Mammary epithelial cell (primary cell): Measurements from ENCODE around the gene P4HB.

Source experiments
- EZH2 ChIP-seq: IDR thresholded peaks from 2 replicates; pipeline ENCODE4 v1.6.1; 2012; ENCODE audit warnings: low read length, inconsistent platforms, borderline replicate concordance
- TF ChIP-seq, protein P1 (sequence below), 2 donors: IDR thresholded peaks in 1 of 2; conservative IDR thresholded peaks in 1 of 2; 2 replicates each; pipeline ENCODE4 v1.5.1; 2011 to 2012; ENCODE audit warnings: inconsistent platforms in 2 of 2, low read length in 2 of 2, mild to moderate bottlenecking in 2 of 2, control low read depth in 1 of 2, low read depth in 1 of 2; ENCODE audit not compliant: insufficient read depth in 1 of 2; ENCODE audit errors: extremely low read depth in 1 of 2

GRCh38 chr17:81870131-81870980, 10.0 kb upstream of the P4HB start:
- TF ChIP-seq, protein P1, sequence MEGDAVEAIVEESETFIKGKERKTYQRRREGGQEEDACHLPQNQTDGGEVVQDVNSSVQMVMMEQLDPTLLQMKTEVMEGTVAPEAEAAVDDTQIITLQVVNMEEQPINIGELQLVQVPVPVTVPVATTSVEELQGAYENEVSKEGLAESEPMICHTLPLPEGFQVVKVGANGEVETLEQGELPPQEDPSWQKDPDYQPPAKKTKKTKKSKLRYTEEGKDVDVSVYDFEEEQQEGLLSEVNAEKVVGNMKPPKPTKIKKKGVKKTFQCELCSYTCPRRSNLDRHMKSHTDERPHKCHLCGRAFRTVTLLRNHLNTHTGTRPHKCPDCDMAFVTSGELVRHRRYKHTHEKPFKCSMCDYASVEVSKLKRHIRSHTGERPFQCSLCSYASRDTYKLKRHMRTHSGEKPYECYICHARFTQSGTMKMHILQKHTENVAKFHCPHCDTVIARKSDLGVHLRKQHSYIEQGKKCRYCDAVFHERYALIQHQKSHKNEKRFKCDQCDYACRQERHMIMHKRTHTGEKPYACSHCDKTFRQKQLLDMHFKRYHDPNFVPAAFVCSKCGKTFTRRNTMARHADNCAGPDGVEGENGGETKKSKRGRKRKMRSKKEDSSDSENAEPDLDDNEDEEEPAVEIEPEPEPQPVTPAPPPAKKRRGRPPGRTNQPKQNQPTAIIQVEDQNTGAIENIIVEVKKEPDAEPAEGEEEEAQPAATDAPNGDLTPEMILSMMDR (conservative IDR thresholded peaks at IDR 0.05 in 1 of 2, IDR thresholded peaks at IDR 0.05 in 1 of 2; ENCODE audit: extremely low read depth in 1 of 2, insufficient read depth in 1 of 2, low read depth in 1 of 2, low read length in 2 of 2), result no peak
- no peak for TF ChIP-seq EZH2
